ENCODE data around the gene ANKLE1.
A peak's percentile ranks its signal among the peaks of the same experiment; 100 is the strongest.
"Not testable (repeated sequence)": the region's sequence is repeated elsewhere in the genome, so short reads cannot be mapped to it uniquely, and the experiment has no call there.

ANKLE1 gene

GRCh38 chr19:17283504-17283996 is 1.8 kb downstream of the ANKLE1 start:
- DNase-seq (ENCODE audit: low read depth) = no peak

- DNase-seq (ENCODE audit: low read depth) = no peak
Measured at GRCh38 chr19:17285415-17286135, 3.9 kb downstream of the ANKLE1 start.

GRCh38 chr19:17286263-17286662 is 4.6 kb downstream of the ANKLE1 start:
- DNase-seq (ENCODE audit: low read depth) = no peak

GRCh38 chr19:17286752-17287151 is 5.1 kb downstream of the ANKLE1 start:
- no peak for DNase-seq (ENCODE audit: low read depth)

GRCh38 chr19:17289489-17289888 is 7.8 kb downstream of the ANKLE1 start:
- no peak for DNase-seq (ENCODE audit: low read depth)

- DNase-seq (ENCODE audit: low read depth) = peak; percentile 77
Measured at GRCh38 chr19:17292301-17293074, 10.8 kb downstream of the ANKLE1 start.

GRCh38 chr19:17293605-17294004 is 11.9 kb downstream of the ANKLE1 start:
- DNase-seq (ENCODE audit: low read depth) = no peak

GRCh38 chr19:17294051-17294891 is 12.6 kb downstream of the ANKLE1 start:
- peak; percentile 37 for DNase-seq (ENCODE audit: low read depth)

GRCh38 chr19:17295551-17295950 is 13.8 kb downstream of the ANKLE1 start:
- not testable (repeated sequence) for DNase-seq (ENCODE audit: low read depth)

- DNase-seq (ENCODE audit: low read depth) = no peak
Measured at GRCh38 chr19:17296273-17296672, 14.6 kb downstream of the ANKLE1 start.

- no peak for DNase-seq (ENCODE audit: low read depth)
Measured at GRCh38 chr19:17296976-17297375, 15.3 kb downstream of the ANKLE1 start.

- DNase-seq (ENCODE audit: low read depth) = no peak
Measured at GRCh38 chr19:17300992-17301619, 19.4 kb downstream of the ANKLE1 start.

GRCh38 chr19:17302391-17303166 is 20.9 kb downstream of the ANKLE1 start:
- DNase-seq (ENCODE audit: low read depth) = no peak

GRCh38 chr19:17303167-17303939 is 21.7 kb downstream of the ANKLE1 start, which contains the start of gene ABHD8:
TSS of gene ABHD8 (minus strand) at chr19:17303425. CDS start at chr19:17301616, 1,809 bp downstream.
- peak; percentile 65 for DNase-seq (ENCODE audit: low read depth)

- no peak for DNase-seq (ENCODE audit: low read depth)
Measured at GRCh38 chr19:17303940-17304267, 22.2 kb downstream of the ANKLE1 start.

- no peak for DNase-seq (ENCODE audit: low read depth)
Measured at GRCh38 chr19:17304386-17305215, 22.9 kb downstream of the ANKLE1 start.

GRCh38 chr19:17305216-17305516 is 23.5 kb downstream of the ANKLE1 start:
- no peak for DNase-seq (ENCODE audit: low read depth)

- DNase-seq (ENCODE audit: low read depth) = peak; percentile 74
Measured at GRCh38 chr19:17305517-17306284, 24.0 kb downstream of the ANKLE1 start, which contains the start of gene MRPL34. TSS of gene MRPL34 (plus strand) at chr19:17305872. CDS start at chr19:17305893, 21 bp downstream.

- no peak for DNase-seq (ENCODE audit: low read depth)
Measured at GRCh38 chr19:17306285-17306714, 24.6 kb downstream of the ANKLE1 start.
